ENCODE results near the gene ZNF644. TPM values are rescaled to one million over a fixed set of nuclear protein-coding genes. Genes with fewer than 3 reads are reported as not detected.

ZNF644 gene
- total RNA-seq, 4 donors from 2014 or later: 59.9 to 106 (median 71.3) TPM

DNA sequence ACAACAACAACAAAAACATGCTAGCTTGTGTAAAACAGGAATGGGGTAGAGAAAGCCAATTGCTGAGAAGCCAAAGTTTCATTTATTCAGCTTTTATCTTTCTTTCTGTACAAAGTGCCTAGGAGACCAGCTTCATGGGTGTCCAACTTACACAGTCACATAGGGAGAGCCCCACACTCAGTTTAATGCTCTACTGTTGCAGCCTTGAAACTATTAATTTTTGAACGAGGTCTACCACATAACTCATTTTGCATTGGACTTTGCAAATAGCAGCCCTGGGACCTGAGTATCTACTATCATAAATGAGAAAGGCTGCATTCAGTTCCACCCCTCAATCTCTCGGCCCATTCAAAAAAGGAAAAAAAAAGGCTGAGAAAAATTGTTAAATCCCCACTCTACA is 98.8 kb downstream of the ZNF644 start:
- TF ChIP-seq, protein P1, sequence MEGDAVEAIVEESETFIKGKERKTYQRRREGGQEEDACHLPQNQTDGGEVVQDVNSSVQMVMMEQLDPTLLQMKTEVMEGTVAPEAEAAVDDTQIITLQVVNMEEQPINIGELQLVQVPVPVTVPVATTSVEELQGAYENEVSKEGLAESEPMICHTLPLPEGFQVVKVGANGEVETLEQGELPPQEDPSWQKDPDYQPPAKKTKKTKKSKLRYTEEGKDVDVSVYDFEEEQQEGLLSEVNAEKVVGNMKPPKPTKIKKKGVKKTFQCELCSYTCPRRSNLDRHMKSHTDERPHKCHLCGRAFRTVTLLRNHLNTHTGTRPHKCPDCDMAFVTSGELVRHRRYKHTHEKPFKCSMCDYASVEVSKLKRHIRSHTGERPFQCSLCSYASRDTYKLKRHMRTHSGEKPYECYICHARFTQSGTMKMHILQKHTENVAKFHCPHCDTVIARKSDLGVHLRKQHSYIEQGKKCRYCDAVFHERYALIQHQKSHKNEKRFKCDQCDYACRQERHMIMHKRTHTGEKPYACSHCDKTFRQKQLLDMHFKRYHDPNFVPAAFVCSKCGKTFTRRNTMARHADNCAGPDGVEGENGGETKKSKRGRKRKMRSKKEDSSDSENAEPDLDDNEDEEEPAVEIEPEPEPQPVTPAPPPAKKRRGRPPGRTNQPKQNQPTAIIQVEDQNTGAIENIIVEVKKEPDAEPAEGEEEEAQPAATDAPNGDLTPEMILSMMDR (IDR thresholded peaks at IDR 0.05; ENCODE audit: low read depth): no peak

DNA sequence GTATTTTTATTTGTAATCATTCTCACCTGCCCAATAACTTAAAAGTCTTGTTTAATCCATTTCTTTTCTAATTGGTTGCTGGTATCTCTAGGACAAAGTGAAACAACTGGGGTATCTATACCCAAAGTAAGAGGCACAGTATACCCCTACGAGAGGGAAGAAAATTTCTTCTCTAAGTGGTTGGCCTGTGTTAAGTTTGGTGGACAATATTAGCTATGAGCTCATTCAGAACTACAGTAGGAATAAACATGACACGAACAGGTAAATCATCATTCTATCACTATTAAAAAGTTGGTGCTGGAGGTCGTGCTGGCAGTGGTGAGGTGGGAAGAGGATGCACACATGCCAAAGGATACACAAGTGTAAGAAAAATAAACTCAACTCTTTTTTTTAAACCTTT is 99.6 kb downstream of the ZNF644 start:
- TF ChIP-seq, protein P1 (IDR thresholded peaks at IDR 0.05; ENCODE audit: low read depth): no peak

DNA sequence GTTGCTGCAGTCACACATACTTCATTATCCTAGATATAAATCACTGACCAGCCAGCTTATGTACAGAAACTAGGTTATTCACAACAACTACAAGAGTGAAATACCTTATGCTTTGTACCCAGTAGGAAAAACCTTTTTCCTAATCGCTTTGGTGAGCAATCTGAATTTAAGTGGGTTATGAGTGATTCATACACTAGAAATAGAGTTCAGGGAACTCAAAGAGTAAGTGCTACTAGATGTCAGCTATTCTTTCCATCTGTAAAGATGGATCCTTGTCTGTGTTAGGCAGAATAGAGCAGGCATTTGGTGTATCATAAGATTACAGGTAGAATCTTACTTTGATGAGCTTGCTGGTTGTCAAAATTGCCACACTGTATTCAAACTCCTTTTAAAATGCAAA is 101.9 kb downstream of the ZNF644 start:
- TF ChIP-seq, protein P1 (IDR thresholded peaks at IDR 0.05; ENCODE audit: low read depth): no peak

DNA sequence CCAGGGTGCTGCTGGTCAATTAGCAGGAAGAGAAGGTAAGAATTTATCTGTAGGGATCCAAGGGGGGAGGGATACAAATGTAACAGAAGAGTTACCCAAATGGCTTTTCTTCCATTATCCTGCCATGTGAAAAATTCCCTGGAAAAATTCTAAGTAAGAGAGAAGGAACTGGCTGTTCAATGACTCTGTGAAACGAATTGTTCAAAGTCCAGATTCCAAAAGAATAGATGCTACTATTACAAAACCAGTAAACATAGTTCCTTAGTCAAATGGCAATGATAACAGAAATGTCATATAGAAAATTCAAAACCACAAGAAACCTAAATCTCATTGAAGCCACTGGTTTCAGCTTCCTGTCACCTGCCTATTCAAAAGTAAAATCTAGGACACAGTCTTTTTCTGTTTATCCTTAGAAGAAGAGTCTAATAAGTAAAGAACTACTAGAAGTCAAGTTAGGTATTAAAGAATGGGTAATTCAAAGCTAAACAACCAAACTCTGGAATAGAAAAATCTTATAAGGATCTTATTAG is 102.6 kb downstream of the ZNF644 start:
- TF ChIP-seq, protein P1 (IDR thresholded peaks at IDR 0.05; ENCODE audit: low read depth): no peak

DNA sequence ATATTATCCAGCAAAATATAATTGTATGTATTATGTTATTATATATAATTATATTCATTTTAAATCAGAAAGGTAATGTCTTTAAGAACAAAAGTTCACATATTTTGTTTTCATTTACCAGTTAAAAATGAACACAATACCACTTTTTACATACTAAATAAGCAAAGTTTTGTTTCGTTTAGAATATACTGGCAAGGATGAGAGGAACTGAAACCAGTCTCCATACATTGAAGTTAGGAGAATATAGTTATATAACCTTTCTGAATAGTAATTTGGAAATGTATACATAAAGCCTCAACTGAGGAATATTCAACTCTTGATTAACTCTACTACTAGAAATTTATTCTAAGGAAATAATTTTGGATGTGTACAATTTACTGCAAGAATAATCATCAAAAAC is 110.5 kb downstream of the ZNF644 start:
- TF ChIP-seq, protein P1 (IDR thresholded peaks at IDR 0.05; ENCODE audit: low read depth): no peak

DNA sequence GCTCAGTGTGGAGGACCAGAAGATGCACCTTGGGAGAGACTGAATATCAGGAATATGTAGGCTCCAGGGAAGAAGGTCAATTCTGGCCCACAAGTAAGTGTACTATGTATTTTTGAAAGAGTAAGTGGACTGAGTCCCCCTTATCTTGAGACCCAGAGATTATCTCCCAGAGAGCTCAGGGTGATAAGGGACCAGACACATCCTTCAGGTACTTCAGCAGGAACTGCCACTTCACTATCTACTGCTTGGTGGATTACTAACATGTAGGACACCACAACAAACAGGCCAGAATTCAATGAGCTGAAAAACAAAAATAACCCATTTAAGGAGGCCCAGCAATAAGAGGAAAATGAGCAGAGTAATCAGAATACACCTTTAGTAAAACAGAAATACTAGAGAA is 119.2 kb downstream of the ZNF644 start:
- TF ChIP-seq, protein P1 (IDR thresholded peaks at IDR 0.05; ENCODE audit: low read depth): no peak

DNA sequence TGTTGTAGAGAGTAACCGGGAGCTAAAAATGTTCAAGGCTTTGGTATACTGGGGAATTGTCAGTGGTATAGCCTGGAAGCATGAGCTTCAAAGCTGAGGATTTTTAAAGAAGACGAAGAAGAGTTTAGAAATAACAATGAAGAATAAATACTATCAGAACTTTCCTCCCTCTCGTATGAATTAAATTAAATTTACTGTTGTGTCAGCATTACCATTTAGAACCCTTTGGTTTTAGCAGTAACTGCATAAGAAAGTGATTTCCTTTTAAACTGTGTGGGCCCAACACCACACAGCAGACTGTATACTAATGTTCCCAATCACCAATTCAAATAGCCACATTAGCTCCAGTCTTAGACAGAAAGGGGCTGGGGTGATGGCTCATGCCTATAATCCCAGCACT is 122.6 kb downstream of the ZNF644 start:
- TF ChIP-seq, protein P1 (IDR thresholded peaks at IDR 0.05; ENCODE audit: low read depth): no peak
